Measurements from ENCODE around the gene AP1S2. TPM values are rescaled to one million over a fixed set of nuclear protein-coding genes. Genes with fewer than 3 reads are reported as not detected.

The AP1S2 gene
- total and polyA plus RNA-seq, 10 of the 15 experiments (the other 5 are each of a cell fraction or from before 2014, with no cell fraction given) = 25.6 to 105 (median 50.7) TPM

DNA sequence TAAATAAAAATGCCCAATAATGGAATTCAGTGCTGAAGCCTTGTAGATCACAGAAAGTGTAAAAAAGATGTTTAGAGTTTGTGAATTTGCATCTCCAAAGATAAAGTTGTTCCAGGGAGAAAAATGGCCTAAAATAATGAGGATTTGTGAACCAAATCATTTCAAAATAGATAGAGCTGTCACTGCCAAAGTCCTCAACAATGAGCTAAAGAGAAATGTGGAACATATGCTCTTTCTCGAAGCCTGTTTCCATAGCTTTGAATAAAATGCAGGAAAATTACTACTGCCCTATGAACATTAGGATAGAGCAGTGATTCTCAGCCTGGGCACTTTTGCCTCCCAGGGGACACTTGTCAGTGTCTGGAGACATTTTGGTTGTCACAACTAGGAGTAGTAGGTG lies 3.4 kb upstream of the AP1S2 start:
- Histone ChIP-seq H3K79me2 (ENCODE audit: control insufficient read depth, insufficient read depth, low read length) (peaks cover 12% of the 10 kb centered on the region), H2AFZ (ENCODE audit: control insufficient read depth, low read depth, low read length) (no peak overlapping the region), H3K27me3 (replicated peaks in 1 of 2; ENCODE audit: control insufficient read depth in 2 of 2, insufficient read depth in 2 of 2, low read length in 1 of 2) (no peaks in the 10 kb centered on the region), H3K9me3 (replicated peaks; ENCODE audit: control insufficient read depth, insufficient read depth, low read length) (no peaks in the 10 kb centered on the region), H4K20me1 (ENCODE audit: control insufficient read depth, insufficient read depth) (no peaks in the 10 kb centered on the region), H3K9ac (ENCODE audit: control insufficient read depth, insufficient read depth, low read length) (no peak overlapping the region), H3K36me3 (ENCODE audit: control insufficient read depth in 2 of 2, insufficient read depth in 2 of 2, low read length in 1 of 2) (no peaks in the 10 kb centered on the region), H3K4me2 (ENCODE audit: control insufficient read depth, insufficient read depth) (no peak overlapping the region), H3K4me1 (ENCODE audit: control insufficient read depth, insufficient read depth, low read length) (0 out of 2 replicates have a peak, but pooled peaks cover 3% of the 10 kb centered on the region), H3K27ac (ENCODE audit: control insufficient read depth, insufficient read depth) (no peak overlapping the region), H3K4me3 (no peak overlapping the region)
- ChIA-PET SMC1A (ENCODE audit: uncharacterized antibody, unreplicated experiment) (interaction anchor here (1.3 kb wide), 1 partner anchor 9 kb away, joined by 5 read pairs; no protein-coding TSS in a partner anchor), POLR2A (interaction anchor here (1.0 kb wide), 1 partner anchor 9 kb away, joined by 3 read pairs; no protein-coding TSS in a partner anchor), RAD21 (ENCODE audit: unreplicated experiment) (interaction anchor here (1.2 kb wide), 1 partner anchor 10 kb away, joined by 3 read pairs; no protein-coding TSS in a partner anchor), CTCF (no interaction called here)
- in situ Hi-C loops (cut with MboI) (no loop called here), intact Hi-C loops (cut with micrococcal nuclease; ENCODE audit: unreplicated experiment) (loop anchor here (10.0 kb wide), 1 partner anchor 357 kb away; no protein-coding TSS in a partner anchor)
- DNase-seq (ENCODE audit: low read depth, low spot score) (no peak), ATAC-seq (no peak), FAIRE-seq (no peak)
- BruUV-seq (replicated peaks) = no TSS peak
- WGBS (ENCODE audit: insufficient coverage, insufficient replicate concordance, low lambda C conversion rate, missing lambda C conversion rate) = 95% methylated on average over 1 of the region's 1 CpG
- TF ChIP-seq ZNF622 (IDR thresholded peaks at IDR 0.05) = no peak
- TF ChIP-seq ZNF274 (IDR thresholded peaks at IDR 0.05; ENCODE audit: insufficient read depth, insufficient read length) = no peak
- TF ChIP-seq NFYB (IDR thresholded peaks at IDR 0.05; ENCODE audit: insufficient read depth, low read depth, low read length) = no peak
- no peak for TF ChIP-seq BRCA1 (IDR thresholded peaks at IDR 0.05; ENCODE audit: low read depth, low read length)
- TF ChIP-seq, protein P1, sequence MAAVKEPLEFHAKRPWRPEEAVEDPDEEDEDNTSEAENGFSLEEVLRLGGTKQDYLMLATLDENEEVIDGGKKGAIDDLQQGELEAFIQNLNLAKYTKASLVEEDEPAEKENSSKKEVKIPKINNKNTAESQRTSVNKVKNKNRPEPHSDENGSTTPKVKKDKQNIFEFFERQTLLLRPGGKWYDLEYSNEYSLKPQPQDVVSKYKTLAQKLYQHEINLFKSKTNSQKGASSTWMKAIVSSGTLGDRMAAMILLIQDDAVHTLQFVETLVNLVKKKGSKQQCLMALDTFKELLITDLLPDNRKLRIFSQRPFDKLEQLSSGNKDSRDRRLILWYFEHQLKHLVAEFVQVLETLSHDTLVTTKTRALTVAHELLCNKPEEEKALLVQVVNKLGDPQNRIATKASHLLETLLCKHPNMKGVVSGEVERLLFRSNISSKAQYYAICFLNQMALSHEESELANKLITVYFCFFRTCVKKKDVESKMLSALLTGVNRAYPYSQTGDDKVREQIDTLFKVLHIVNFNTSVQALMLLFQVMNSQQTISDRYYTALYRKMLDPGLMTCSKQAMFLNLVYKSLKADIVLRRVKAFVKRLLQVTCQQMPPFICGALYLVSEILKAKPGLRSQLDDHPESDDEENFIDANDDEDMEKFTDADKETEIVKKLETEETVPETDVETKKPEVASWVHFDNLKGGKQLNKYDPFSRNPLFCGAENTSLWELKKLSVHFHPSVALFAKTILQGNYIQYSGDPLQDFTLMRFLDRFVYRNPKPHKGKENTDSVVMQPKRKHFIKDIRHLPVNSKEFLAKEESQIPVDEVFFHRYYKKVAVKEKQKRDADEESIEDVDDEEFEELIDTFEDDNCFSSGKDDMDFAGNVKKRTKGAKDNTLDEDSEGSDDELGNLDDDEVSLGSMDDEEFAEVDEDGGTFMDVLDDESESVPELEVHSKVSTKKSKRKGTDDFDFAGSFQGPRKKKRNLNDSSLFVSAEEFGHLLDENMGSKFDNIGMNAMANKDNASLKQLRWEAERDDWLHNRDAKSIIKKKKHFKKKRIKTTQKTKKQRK (IDR thresholded peaks at IDR 0.05; ENCODE audit: low read depth, low read length) = no peak
- TF ChIP-seq ESRRA (IDR thresholded peaks at IDR 0.05; ENCODE audit: low read length) = no peak
- TF ChIP-seq, protein P2, sequence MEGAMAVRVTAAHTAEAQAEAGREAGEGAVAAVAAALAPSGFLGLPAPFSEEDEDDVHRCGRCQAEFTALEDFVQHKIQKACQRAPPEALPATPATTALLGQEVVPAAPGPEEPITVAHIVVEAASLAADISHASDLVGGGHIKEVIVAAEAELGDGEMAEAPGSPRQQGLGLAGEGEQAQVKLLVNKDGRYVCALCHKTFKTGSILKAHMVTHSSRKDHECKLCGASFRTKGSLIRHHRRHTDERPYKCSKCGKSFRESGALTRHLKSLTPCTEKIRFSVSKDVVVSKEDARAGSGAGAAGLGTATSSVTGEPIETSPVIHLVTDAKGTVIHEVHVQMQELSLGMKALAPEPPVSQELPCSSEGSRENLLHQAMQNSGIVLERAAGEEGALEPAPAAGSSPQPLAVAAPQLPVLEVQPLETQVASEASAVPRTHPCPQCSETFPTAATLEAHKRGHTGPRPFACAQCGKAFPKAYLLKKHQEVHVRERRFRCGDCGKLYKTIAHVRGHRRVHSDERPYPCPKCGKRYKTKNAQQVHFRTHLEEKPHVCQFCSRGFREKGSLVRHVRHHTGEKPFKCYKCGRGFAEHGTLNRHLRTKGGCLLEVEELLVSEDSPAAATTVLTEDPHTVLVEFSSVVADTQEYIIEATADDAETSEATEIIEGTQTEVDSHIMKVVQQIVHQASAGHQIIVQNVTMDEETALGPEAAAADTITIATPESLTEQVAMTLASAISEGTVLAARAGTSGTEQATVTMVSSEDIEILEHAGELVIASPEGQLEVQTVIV (IDR thresholded peaks at IDR 0.05; ENCODE audit: borderline replicate concordance, partially characterized antibody) = no peak
- TF ChIP-seq, protein P3, sequence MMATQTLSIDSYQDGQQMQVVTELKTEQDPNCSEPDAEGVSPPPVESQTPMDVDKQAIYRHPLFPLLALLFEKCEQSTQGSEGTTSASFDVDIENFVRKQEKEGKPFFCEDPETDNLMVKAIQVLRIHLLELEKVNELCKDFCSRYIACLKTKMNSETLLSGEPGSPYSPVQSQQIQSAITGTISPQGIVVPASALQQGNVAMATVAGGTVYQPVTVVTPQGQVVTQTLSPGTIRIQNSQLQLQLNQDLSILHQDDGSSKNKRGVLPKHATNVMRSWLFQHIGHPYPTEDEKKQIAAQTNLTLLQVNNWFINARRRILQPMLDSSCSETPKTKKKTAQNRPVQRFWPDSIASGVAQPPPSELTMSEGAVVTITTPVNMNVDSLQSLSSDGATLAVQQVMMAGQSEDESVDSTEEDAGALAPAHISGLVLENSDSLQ (IDR thresholded peaks at IDR 0.05) = no peak
- no peak for TF ChIP-seq ASH2L (IDR thresholded peaks at IDR 0.05; ENCODE audit: borderline replicate concordance, low read depth)
- TF ChIP-seq BMI1 (IDR thresholded peaks at IDR 0.05; ENCODE audit: borderline replicate concordance) = no peak
- TF ChIP-seq, protein P4, sequence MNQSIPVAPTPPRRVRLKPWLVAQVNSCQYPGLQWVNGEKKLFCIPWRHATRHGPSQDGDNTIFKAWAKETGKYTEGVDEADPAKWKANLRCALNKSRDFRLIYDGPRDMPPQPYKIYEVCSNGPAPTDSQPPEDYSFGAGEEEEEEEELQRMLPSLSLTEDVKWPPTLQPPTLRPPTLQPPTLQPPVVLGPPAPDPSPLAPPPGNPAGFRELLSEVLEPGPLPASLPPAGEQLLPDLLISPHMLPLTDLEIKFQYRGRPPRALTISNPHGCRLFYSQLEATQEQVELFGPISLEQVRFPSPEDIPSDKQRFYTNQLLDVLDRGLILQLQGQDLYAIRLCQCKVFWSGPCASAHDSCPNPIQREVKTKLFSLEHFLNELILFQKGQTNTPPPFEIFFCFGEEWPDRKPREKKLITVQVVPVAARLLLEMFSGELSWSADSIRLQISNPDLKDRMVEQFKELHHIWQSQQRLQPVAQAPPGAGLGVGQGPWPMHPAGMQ (IDR thresholded peaks at IDR 0.05; ENCODE audit: borderline replicate concordance) = no peak
- TF ChIP-seq EP300 (IDR thresholded peaks at IDR 0.05; ENCODE audit: borderline replicate concordance in 1 of 2, control insufficient read depth in 1 of 2, low read depth in 2 of 2, low read length in 2 of 2) = no peak
- TF ChIP-seq, protein P5, sequence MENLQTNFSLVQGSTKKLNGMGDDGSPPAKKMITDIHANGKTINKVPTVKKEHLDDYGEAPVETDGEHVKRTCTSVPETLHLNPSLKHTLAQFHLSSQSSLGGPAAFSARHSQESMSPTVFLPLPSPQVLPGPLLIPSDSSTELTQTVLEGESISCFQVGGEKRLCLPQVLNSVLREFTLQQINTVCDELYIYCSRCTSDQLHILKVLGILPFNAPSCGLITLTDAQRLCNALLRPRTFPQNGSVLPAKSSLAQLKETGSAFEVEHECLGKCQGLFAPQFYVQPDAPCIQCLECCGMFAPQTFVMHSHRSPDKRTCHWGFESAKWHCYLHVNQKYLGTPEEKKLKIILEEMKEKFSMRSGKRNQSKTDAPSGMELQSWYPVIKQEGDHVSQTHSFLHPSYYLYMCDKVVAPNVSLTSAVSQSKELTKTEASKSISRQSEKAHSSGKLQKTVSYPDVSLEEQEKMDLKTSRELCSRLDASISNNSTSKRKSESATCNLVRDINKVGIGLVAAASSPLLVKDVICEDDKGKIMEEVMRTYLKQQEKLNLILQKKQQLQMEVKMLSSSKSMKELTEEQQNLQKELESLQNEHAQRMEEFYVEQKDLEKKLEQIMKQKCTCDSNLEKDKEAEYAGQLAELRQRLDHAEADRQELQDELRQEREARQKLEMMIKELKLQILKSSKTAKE (IDR thresholded peaks at IDR 0.05; ENCODE audit: low read depth, poor library complexity, severe bottlenecking) = no peak

Data from GM12878 (cell line).